OCI-LY7 (cell line): ENCODE measurements around the gene HIF3A. TPM values are rescaled to one million over a fixed set of nuclear protein-coding genes. Genes with fewer than 3 reads are reported as not detected.

Experiments used
- BruUV-seq: library from RNA; stranded (reverse); fragments of 400-500 nt; replicated peaks from 2 replicates; lab custom pipeline; 2021; lab: Mats Ljungman, UMichigan
- CTCF ChIA-PET: fragments of 300-600 bp; sonication (Branson Sonifier 250); formaldehyde crosslinking; loops from one replicate; lab custom pipeline; 2022; ENCODE audit warnings: antibody characterized with exemption; ENCODE audit not compliant: unreplicated experiment; lab: Charles Lee
- POLR2A ChIA-PET: fragments of 300-600 bp; sonication (Branson Sonifier 250); formaldehyde crosslinking; loops from one replicate; lab custom pipeline; 2022; ENCODE audit warnings: antibody characterized with exemption; lab: Charles Lee
- DNase-seq: peaks from one replicate; pipeline ENCODE4 v3.0.0-alpha.2; 2015; ENCODE audit warnings: low spot score
- H2AFZ ChIP-seq: fragments of 200-600 bp; sonication (generic), shearing (Covaris generic); 2 replicates; pipeline ENCODE4 v1.6.1; 2014; ENCODE audit warnings: mild to moderate bottlenecking, antibody characterized with exemption, low read length, moderate library complexity
- H3K27ac ChIP-seq: fragments of 200-600 bp; sonication (generic); 2 replicates; pipeline ENCODE4 v1.5.1; 2014; ENCODE audit warnings: mixed run types, low read depth, mild to moderate bottlenecking, moderate library complexity, low read length, inconsistent platforms; ENCODE audit not compliant: poor library complexity, severe bottlenecking
- H3K36me3 ChIP-seq: fragments of 200-600 bp; sonication (generic); 2 replicates; pipeline ENCODE4 v1.6.1; 2014; ENCODE audit warnings: mild to moderate bottlenecking, antibody characterized with exemption, low read length, moderate library complexity, mixed read lengths; ENCODE audit not compliant: insufficient read depth
- H3K4me1 ChIP-seq: fragments of 200-600 bp; sonication (generic); 2 replicates; pipeline ENCODE4 v1.5.1; 2014; ENCODE audit warnings: mild to moderate bottlenecking, low read length; ENCODE audit not compliant: insufficient read depth, poor library complexity, severe bottlenecking
- H3K4me2 ChIP-seq: fragments of 200-600 bp; sonication (generic); 2 replicates; pipeline ENCODE4 v1.6.1; 2014; ENCODE audit warnings: mild to moderate bottlenecking, low read length
- H3K4me3 ChIP-seq: fragments of 200-600 bp; sonication (generic); 2 replicates; pipeline ENCODE4 v1.5.1; 2014; ENCODE audit warnings: mild to moderate bottlenecking, low read depth, low read length; ENCODE audit not compliant: poor library complexity, severe bottlenecking
- H3K79me2 ChIP-seq: fragments of 200-600 bp; sonication (generic); 2 replicates; pipeline ENCODE4 v1.6.1; 2016; ENCODE audit warnings: low read depth, mild to moderate bottlenecking, low read length, moderate library complexity, mixed read lengths; ENCODE audit not compliant: insufficient read depth
- H3K9me2 ChIP-seq: fragments of 200-600 bp; sonication (generic); 2 replicates; pipeline ENCODE4 v1.6.1; 2016; ENCODE audit warnings: mild to moderate bottlenecking, low read length, mixed read lengths; ENCODE audit not compliant: insufficient read depth
- H3K9me3 ChIP-seq: fragments of 200-600 bp; sonication (generic); 2 replicates; pipeline ENCODE4 v1.6.1; 2014; ENCODE audit warnings: mild to moderate bottlenecking, mixed run types, low read length, mixed read lengths
- H4K20me1 ChIP-seq: fragments of 200-600 bp; sonication (generic); 2 replicates; pipeline ENCODE4 v1.6.1; 2014; ENCODE audit warnings: mild to moderate bottlenecking, antibody characterized with exemption, low read length, moderate library complexity, mixed read lengths; ENCODE audit not compliant: insufficient read depth
- EZH2phosphoT487 ChIP-seq: fragments of 200-600 bp; sonication (generic); IDR thresholded peaks from 2 replicates; pipeline ENCODE4 v1.6.1; 2018; ENCODE audit warnings: low read depth, borderline replicate concordance, mild to moderate bottlenecking, mixed run types, antibody characterized with exemption, low read length, moderate library complexity, mixed read lengths
- intact Hi-C: fragments of 100-400 bp; cut with micrococcal nuclease; formaldehyde crosslinking; loops from one replicate; pipeline ENCODE4 v1.10.0; 2022; ENCODE audit not compliant: unreplicated experiment
- total RNA-seq, 2 experiments: library from RNA; depleted of rRNA in 1 of 2; stranded (reverse); fragments of >200 nt in 1 of 2; shearing (Covaris generic) in 1 of 2; gene quantifications; 2 replicates each; pipeline ENCODE4 v1.2.3, GENCODE V29; 2014 to 2022
- TF ChIP-seq, protein P1 (sequence below): fragments of 200-600 bp; sonication (generic); conservative IDR thresholded peaks from 2 replicates; pipeline ENCODE4 v1.5.1; 2014; ENCODE audit warnings: mild to moderate bottlenecking, antibody characterized with exemption, low read length, moderate library complexity, mixed read lengths

The HIF3A gene
- total RNA-seq, 2 experiments from 2014 or later, result not detected

DNA sequence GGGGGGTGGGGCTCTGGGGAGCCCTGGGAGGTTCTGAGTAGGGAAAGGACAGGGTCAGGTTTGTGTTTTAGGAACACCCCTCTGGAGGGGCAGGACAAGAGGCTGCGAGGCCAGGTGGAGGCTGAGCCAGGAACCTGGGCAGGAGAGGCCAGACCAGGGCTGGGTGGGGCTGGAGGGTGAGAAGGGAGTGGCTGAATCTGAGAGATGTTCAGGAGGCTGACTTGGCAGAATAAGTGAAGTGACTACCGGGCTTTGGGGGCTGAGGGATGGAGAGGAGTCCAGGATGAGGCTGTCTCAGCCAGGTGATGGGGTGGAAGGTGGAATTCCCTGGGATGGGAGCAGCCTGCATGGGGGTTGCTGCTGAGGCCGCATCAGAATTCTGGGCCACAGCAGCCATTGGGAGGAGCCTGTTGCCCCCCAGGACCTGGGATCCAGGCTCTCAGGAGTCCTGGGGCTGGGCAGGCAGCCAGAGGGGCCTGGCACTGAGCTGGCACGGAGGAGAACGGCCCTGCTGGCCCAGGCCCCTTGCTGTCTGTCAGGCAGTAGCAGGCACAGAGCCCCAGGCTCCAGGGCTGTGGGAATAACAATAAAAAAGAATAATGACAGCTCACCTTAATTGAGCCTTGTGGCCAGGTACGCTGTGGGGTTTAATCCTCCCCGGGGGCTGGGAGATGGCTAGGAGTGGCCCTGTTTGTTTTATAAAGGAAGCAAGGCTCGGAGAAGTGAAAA lies 53.4 kb downstream of the HIF3A start:
- H2AFZ ChIP-seq, result no peak overlapping the region
- TF ChIP-seq EZH2phosphoT487, result no peak
- TF ChIP-seq, protein P1, sequence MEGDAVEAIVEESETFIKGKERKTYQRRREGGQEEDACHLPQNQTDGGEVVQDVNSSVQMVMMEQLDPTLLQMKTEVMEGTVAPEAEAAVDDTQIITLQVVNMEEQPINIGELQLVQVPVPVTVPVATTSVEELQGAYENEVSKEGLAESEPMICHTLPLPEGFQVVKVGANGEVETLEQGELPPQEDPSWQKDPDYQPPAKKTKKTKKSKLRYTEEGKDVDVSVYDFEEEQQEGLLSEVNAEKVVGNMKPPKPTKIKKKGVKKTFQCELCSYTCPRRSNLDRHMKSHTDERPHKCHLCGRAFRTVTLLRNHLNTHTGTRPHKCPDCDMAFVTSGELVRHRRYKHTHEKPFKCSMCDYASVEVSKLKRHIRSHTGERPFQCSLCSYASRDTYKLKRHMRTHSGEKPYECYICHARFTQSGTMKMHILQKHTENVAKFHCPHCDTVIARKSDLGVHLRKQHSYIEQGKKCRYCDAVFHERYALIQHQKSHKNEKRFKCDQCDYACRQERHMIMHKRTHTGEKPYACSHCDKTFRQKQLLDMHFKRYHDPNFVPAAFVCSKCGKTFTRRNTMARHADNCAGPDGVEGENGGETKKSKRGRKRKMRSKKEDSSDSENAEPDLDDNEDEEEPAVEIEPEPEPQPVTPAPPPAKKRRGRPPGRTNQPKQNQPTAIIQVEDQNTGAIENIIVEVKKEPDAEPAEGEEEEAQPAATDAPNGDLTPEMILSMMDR, result no peak
- peaks cover 47% of the 10 kb centered on the region for H3K36me3 ChIP-seq
- H3K9me2 ChIP-seq, result no peaks in the 10 kb centered on the region
- intact Hi-C loops, result no loop called here
- 0 out of 2 replicates have a peak, but pooled peaks cover 5% of the 10 kb centered on the region for H4K20me1 ChIP-seq
- peak overlapping the region; percentile 100 for H3K4me3 ChIP-seq
- H3K4me2 ChIP-seq, result peak overlapping the region; percentile 95
- peak overlapping the region; percentile 90 for H3K27ac ChIP-seq
- peaks cover 68% of the 10 kb centered on the region for H3K79me2 ChIP-seq
- DNase-seq, result peak; percentile 25
- ChIA-PET CTCF (no interaction called here), POLR2A (no interaction called here)
- BruUV-seq, result no TSS peak
- H3K9me3 ChIP-seq, result no peaks in the 10 kb centered on the region
- peaks cover 61% of the 10 kb centered on the region for H3K4me1 ChIP-seq

DNA sequence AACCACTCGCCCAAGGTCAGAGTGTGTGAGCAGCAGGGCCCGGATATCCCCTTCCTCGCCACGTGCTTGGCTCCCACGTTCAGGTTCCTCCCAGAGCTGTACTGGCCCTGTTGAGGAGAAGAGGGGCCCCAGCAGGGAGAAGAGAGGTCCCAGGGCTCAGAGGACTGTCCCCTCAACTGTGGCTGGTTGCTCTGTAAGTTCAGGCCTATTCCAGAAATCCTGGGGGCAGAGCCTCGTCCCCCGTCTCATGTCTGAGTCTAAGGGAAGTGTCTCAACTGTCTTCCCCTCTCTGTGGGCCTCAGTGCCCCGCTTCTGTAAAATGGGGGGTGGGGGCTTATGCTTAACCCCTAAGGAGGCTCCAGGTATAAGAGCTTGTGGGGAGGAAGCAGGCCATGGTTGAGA lies 53.9 kb downstream of the HIF3A start:
- intact Hi-C loops, result no loop called here
- ChIA-PET CTCF (no interaction called here), POLR2A (no interaction called here)
- H3K4me3 ChIP-seq, result peak overlapping the region; percentile 100
- BruUV-seq, result no TSS peak
- DNase-seq, result peak; percentile 51
- no peak overlapping the region for H2AFZ ChIP-seq
- peak overlapping the region; percentile 90 for H3K27ac ChIP-seq
- H3K4me2 ChIP-seq, result peak overlapping the region; percentile 95
- no peak for TF ChIP-seq EZH2phosphoT487
- TF ChIP-seq, protein P1, result no peak
- no peaks in the 10 kb centered on the region for H3K9me3 ChIP-seq
- peaks cover 68% of the 10 kb centered on the region for H3K79me2 ChIP-seq
- peaks cover 62% of the 10 kb centered on the region for H3K4me1 ChIP-seq
- H4K20me1 ChIP-seq, result 0 out of 2 replicates have a peak, but pooled peaks cover 5% of the 10 kb centered on the region
- H3K36me3 ChIP-seq, result peaks cover 53% of the 10 kb centered on the region
- no peaks in the 10 kb centered on the region for H3K9me2 ChIP-seq
